Measurements from ENCODE around the gene HOXC5. TPM values are rescaled to one million over a fixed set of nuclear protein-coding genes. Genes with fewer than 3 reads are reported as not detected.
A peak's percentile ranks its signal among the peaks of the same experiment; 100 is the strongest.

Gene HOXC5
- total RNA-seq, 1 donor from 2014 or later: 3.8 TPM

DNA sequence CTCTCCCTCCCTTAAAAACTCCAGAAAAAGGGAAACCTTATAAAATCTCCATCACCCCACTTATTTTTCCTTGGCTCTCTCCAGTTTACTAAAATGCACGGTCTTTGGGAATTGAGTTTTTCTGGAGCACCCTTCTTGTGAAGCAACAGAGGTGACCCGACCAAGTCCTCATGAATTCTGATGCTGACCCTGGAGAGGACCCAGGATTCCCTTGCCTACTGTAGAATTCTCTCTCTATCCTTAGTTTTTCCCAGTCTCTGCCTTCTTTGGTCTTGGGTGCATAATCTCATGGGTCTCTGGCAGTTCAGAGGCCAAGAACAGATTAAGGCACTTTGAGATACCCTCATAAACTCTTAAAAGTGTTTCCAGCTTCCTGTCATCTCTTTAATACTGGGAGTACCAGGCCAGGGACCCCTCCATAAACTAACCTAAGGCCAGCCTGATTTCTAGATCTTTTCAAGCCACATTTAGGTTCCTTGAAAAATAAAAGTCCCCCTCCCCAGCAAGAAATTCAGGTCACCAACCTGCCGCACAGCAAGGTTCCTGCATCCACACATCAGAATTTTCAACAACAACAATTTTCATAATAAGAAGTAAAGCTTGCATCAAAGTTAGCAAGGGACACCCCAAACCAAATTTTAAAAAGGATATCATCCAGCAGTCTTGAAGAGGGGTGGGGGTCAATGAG is 15.7 kb downstream of the HOXC5 start:
- Mint-ChIP-seq H3K36me3 (ENCODE audit: low read depth) (no peaks in the 10 kb centered on the region), H3K27me3 (ENCODE audit: low read depth) (peaks cover 100% of the 10 kb centered on the region), H3K4me1 (no peaks in the 10 kb centered on the region), H3K4me3 (peak overlapping the region; percentile 8), H3K27ac (ENCODE audit: unreplicated experiment) (no peak overlapping the region), H3K9me3 (no peaks in the 10 kb centered on the region)
- DNase-seq (ENCODE audit: low read depth, low spot score): no peak
- no peak for TF ChIP-seq CTCF (conservative IDR thresholded peaks at IDR 0.05)

- H3K36me3 Mint-ChIP-seq (ENCODE audit: low read depth): no peaks in the 10 kb centered on the region
- no peak for TF ChIP-seq CTCF (conservative IDR thresholded peaks at IDR 0.05)
- no peaks in the 10 kb centered on the region for H3K4me1 Mint-ChIP-seq
- no peaks in the 10 kb centered on the region for H3K9me3 Mint-ChIP-seq
- DNase-seq (ENCODE audit: low read depth, low spot score): no peak
- H3K27me3 Mint-ChIP-seq (ENCODE audit: low read depth): peaks cover 100% of the 10 kb centered on the region
- no peak overlapping the region for H3K27ac Mint-ChIP-seq (ENCODE audit: unreplicated experiment)
- peak overlapping the region; percentile 4 for H3K4me3 Mint-ChIP-seq
These were observed 16.3 kb downstream of the HOXC5 start for GRCh38 chr12:54049108-54049507.

DNA sequence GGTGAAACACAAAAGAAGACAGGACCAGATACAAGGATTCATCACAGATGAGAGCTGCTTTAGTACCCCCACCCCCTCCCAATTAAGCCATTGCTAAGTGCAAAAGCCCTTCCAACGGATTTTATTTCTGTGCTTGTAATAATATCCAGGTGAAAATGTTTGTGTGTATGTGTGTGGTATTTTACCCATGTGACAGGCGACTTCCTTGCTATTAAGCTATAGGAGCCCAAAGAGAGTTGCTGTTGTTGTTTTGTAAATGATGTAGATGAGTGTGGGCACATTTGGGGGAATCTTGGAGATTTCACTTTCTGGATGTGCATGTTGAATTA is 17.6 kb downstream of the HOXC5 start:
- H3K4me1 Mint-ChIP-seq: no peaks in the 10 kb centered on the region
- H3K4me3 Mint-ChIP-seq: peak overlapping the region; percentile 21
- no peaks in the 10 kb centered on the region for H3K36me3 Mint-ChIP-seq (ENCODE audit: low read depth)
- TF ChIP-seq CTCF (conservative IDR thresholded peaks at IDR 0.05): no peak
- no peak overlapping the region for H3K27ac Mint-ChIP-seq (ENCODE audit: unreplicated experiment)
- no peak for DNase-seq (ENCODE audit: low read depth, low spot score)
- H3K9me3 Mint-ChIP-seq: no peaks in the 10 kb centered on the region
- peaks cover 100% of the 10 kb centered on the region for H3K27me3 Mint-ChIP-seq (ENCODE audit: low read depth)

- Mint-ChIP-seq H3K27ac (ENCODE audit: unreplicated experiment) (no peak overlapping the region), H3K9me3 (no peaks in the 10 kb centered on the region), H3K4me3 (peak overlapping the region; percentile 52), H3K4me1 (no peaks in the 10 kb centered on the region), H3K36me3 (ENCODE audit: low read depth) (no peaks in the 10 kb centered on the region), H3K27me3 (ENCODE audit: low read depth) (peaks cover 100% of the 10 kb centered on the region)
- no peak for DNase-seq (ENCODE audit: low read depth, low spot score)
- TF ChIP-seq CTCF (conservative IDR thresholded peaks at IDR 0.05): no peak
These were observed 18.4 kb downstream of the HOXC5 start for GRCh38 chr12:54051026-54051842.

- no peaks in the 10 kb centered on the region for H3K9me3 Mint-ChIP-seq
- peaks cover 100% of the 10 kb centered on the region for H3K27me3 Mint-ChIP-seq (ENCODE audit: low read depth)
- DNase-seq (ENCODE audit: low read depth, low spot score): no peak
- TF ChIP-seq CTCF (conservative IDR thresholded peaks at IDR 0.05): no peak
- no peaks in the 10 kb centered on the region for H3K4me1 Mint-ChIP-seq
- peak overlapping the region; percentile 39 for H3K4me3 Mint-ChIP-seq
- no peaks in the 10 kb centered on the region for H3K36me3 Mint-ChIP-seq (ENCODE audit: low read depth)
- no peak overlapping the region for H3K27ac Mint-ChIP-seq (ENCODE audit: unreplicated experiment)
These were observed 19.1 kb downstream of the HOXC5 start for GRCh38 chr12:54051874-54052437.
